Stimulated activated CD4-positive, alpha-beta T cell treated with anti-CD3 and anti-CD28 coated beads, Interleukin-1b, Interleukin-23, amount 100 ng/mL, for 48 hours (primary cell): ENCODE data around the gene AKAP12.
"Not testable (repeated sequence)": the region's sequence is repeated elsewhere in the genome, so short reads cannot be mapped to it uniquely, and the experiment has no call there.

Experiments used
- DNase-seq: peaks from one replicate; pipeline ENCODE4 v3.0.0-alpha.2; 2020

The AKAP12 gene

GRCh38 chr6:151351146-151351700, 111.5 kb downstream of the AKAP12 start:
- no peak for DNase-seq

- DNase-seq = no peak
Measured at GRCh38 chr6:151351731-151352130, 112.0 kb downstream of the AKAP12 start.

- DNase-seq = no peak
Measured at GRCh38 chr6:151352410-151353396, 112.9 kb downstream of the AKAP12 start.

GRCh38 chr6:151353795-151354194, 114.0 kb downstream of the AKAP12 start:
- DNase-seq = no peak

GRCh38 chr6:151356983-151357382, 117.2 kb downstream of the AKAP12 start:
- DNase-seq = not testable (repeated sequence)

- no peak for DNase-seq
Measured at GRCh38 chr6:151357758-151358436, 118.1 kb downstream of the AKAP12 start.

GRCh38 chr6:151358475-151358874, 118.7 kb downstream of the AKAP12 start:
- no peak for DNase-seq

GRCh38 chr6:151359486-151359885, 119.7 kb downstream of the AKAP12 start:
- no peak for DNase-seq

GRCh38 chr6:151365233-151365632, 125.5 kb downstream of the AKAP12 start:
- no peak for DNase-seq

- no peak for DNase-seq
Measured at GRCh38 chr6:151370509-151371078, 130.8 kb downstream of the AKAP12 start.

- DNase-seq = no peak
Measured at GRCh38 chr6:151372164-151372563, 132.4 kb downstream of the AKAP12 start.

- DNase-seq = no peak
Measured at GRCh38 chr6:151374036-151374683, 134.4 kb downstream of the AKAP12 start.

- no peak for DNase-seq
Measured at GRCh38 chr6:151375833-151376232, 136.1 kb downstream of the AKAP12 start.

GRCh38 chr6:151376440-151376839, 136.7 kb downstream of the AKAP12 start:
- DNase-seq = no peak

- no peak for DNase-seq
Measured at GRCh38 chr6:151377095-151377494, 137.3 kb downstream of the AKAP12 start.

GRCh38 chr6:151379933-151380847, 140.4 kb downstream of the AKAP12 start:
- no peak for DNase-seq

- DNase-seq = no peak
Measured at GRCh38 chr6:151380848-151381205, 141.1 kb downstream of the AKAP12 start.

GRCh38 chr6:151381722-151382121, 142.0 kb downstream of the AKAP12 start:
- DNase-seq = no peak

GRCh38 chr6:151382631-151383030, 142.9 kb downstream of the AKAP12 start:
- not testable (repeated sequence) for DNase-seq

- no peak for DNase-seq
Measured at GRCh38 chr6:151384151-151384550, 144.4 kb downstream of the AKAP12 start.

GRCh38 chr6:151385177-151385576, 145.4 kb downstream of the AKAP12 start:
- no peak for DNase-seq
